GM23338 (cell line): ENCODE results near the gene EIF2D. TPM values are rescaled to one million over a fixed set of nuclear protein-coding genes. Genes with fewer than 3 reads are reported as not detected.

Source experiments
- ATAC-seq: fragments of 200-7000 bp; cut with Tn5 transposase; 3 replicates; pipeline ENCODE4 v1.9.1; 2020
- DNase-seq: peaks from one replicate; pipeline ENCODE4 v3.0.0-alpha.2; 2015; ENCODE audit warnings: low spot score
- H2AFZ ChIP-seq: fragments of 200-600 bp; sonication (generic); 2 replicates; pipeline ENCODE4 v1.8.0; 2016; ENCODE audit warnings: antibody characterized with exemption, mild to moderate bottlenecking, moderate library complexity
- H3F3A ChIP-seq: fragments of 200-600 bp; sonication (generic); replicated peaks from 2 replicates; pipeline ENCODE4 v1.8.0; 2017; ENCODE audit warnings: antibody characterized with exemption, mixed run types, low read depth
- H3K27ac ChIP-seq: fragments of 200-600 bp; sonication (generic); 2 replicates; pipeline ENCODE4 v1.6.1; 2016; ENCODE audit warnings: low read depth
- H3K27me3 ChIP-seq: fragments of 200-600 bp; sonication (generic); 2 replicates; pipeline ENCODE4 v1.8.0; 2016; ENCODE audit warnings: mild to moderate bottlenecking, mixed run types, moderate library complexity; ENCODE audit not compliant: insufficient read depth
- H3K36me3 ChIP-seq: fragments of 200-600 bp; sonication (generic); 2 replicates; pipeline ENCODE4 v1.8.0; 2016; ENCODE audit warnings: mild to moderate bottlenecking; ENCODE audit not compliant: insufficient read depth
- H3K4me1 ChIP-seq: fragments of 200-600 bp; sonication (generic); 2 replicates; pipeline ENCODE4 v1.8.0; 2016; ENCODE audit warnings: mild to moderate bottlenecking, moderate library complexity; ENCODE audit not compliant: insufficient read depth
- H3K4me2 ChIP-seq: fragments of 200-600 bp; sonication (generic); 2 replicates; pipeline ENCODE4 v1.7.1; 2017; ENCODE audit warnings: mixed run types
- H3K4me3 ChIP-seq: fragments of 200-600 bp; sonication (generic); 2 replicates; pipeline ENCODE4 v1.6.1; 2016; ENCODE audit warnings: mixed run types
- H3K79me2 ChIP-seq: fragments of 200-600 bp; sonication (generic); replicated peaks from 2 replicates; pipeline ENCODE4 v1.8.0; 2017; ENCODE audit warnings: mild to moderate bottlenecking; ENCODE audit not compliant: insufficient read depth
- H3K9me2 ChIP-seq: fragments of 200-600 bp; sonication (generic); 2 replicates; pipeline ENCODE4 v1.8.0; 2017; ENCODE audit not compliant: insufficient read depth
- H4K20me1 ChIP-seq: fragments of 200-600 bp; sonication (generic); replicated peaks from 2 replicates; pipeline ENCODE4 v1.8.0; 2017; ENCODE audit warnings: mild to moderate bottlenecking; ENCODE audit not compliant: insufficient read depth
- H3K27ac Mint-ChIP-seq: 2 replicates; pipeline ENCODE4 v1.8.0; 2020; ENCODE audit warnings: inconsistent platforms, mild to moderate bottlenecking, moderate library complexity, mixed read lengths
- H3K27me3 Mint-ChIP-seq: 3 replicates; pipeline ENCODE4 v1.8.0; 2022; ENCODE audit warnings: low read depth, mild to moderate bottlenecking, moderate library complexity, mixed read lengths, inconsistent platforms; ENCODE audit not compliant: insufficient read depth, poor library complexity
- H3K36me3 Mint-ChIP-seq: 3 replicates; pipeline ENCODE4 v1.8.0; 2021; ENCODE audit warnings: low read depth, mild to moderate bottlenecking, inconsistent platforms, moderate library complexity, mixed read lengths
- H3K4me1 Mint-ChIP-seq: 3 replicates; pipeline ENCODE4 v1.8.0; 2020; ENCODE audit warnings: mild to moderate bottlenecking, inconsistent platforms, mixed read lengths
- H3K4me3 Mint-ChIP-seq: 3 replicates; pipeline ENCODE4 v1.8.0; 2021; ENCODE audit warnings: moderate library complexity, mild to moderate bottlenecking, inconsistent platforms, mixed read lengths
- H3K9me3 Mint-ChIP-seq: 3 replicates; pipeline ENCODE4 v1.8.0; 2020; ENCODE audit warnings: moderate library complexity, mild to moderate bottlenecking, inconsistent platforms, mixed read lengths
- ETS1 ChIP-seq: IDR thresholded peaks from 2 replicates; pipeline ENCODE4 v1.6.1; 2016; ENCODE audit warnings: antibody characterized with exemption
- EZH2 ChIP-seq: fragments of 200-600 bp; sonication (generic); IDR thresholded peaks from one replicate; pipeline ENCODE4 v1.8.0; 2017; ENCODE audit warnings: antibody characterized with exemption, mild to moderate bottlenecking, low read depth; ENCODE audit not compliant: unreplicated experiment
- EZH2phosphoT487 ChIP-seq: fragments of 200-600 bp; sonication (generic); IDR thresholded peaks from one replicate; pipeline ENCODE4 v1.8.1; 2018; ENCODE audit warnings: antibody characterized with exemption; ENCODE audit not compliant: unreplicated experiment
- JUNB ChIP-seq: IDR thresholded peaks from one replicate; pipeline ENCODE4 v1.6.1; 2016; ENCODE audit warnings: antibody characterized with exemption; ENCODE audit not compliant: unreplicated experiment
- NANOG ChIP-seq: IDR thresholded peaks from 2 replicates; pipeline ENCODE4 v1.6.1; 2016; ENCODE audit warnings: antibody characterized with exemption, borderline replicate concordance
- POLR2AphosphoS5 ChIP-seq: IDR thresholded peaks from 2 replicates; pipeline ENCODE4 v1.6.1; 2016; ENCODE audit warnings: antibody characterized with exemption, low read depth
- REST ChIP-seq: IDR thresholded peaks from one replicate; pipeline ENCODE4 v1.6.1; 2018; ENCODE audit warnings: antibody characterized with exemption; ENCODE audit not compliant: unreplicated experiment
- STAT1 ChIP-seq: IDR thresholded peaks from one replicate; pipeline ENCODE4 v1.6.1; 2016; ENCODE audit warnings: antibody characterized with exemption; ENCODE audit not compliant: unreplicated experiment
- ZNF114 ChIP-seq: fragments of 250-450 bp; sonication (Bioruptor Pico); IDR thresholded peaks from 2 replicates; pipeline ENCODE4 v1.5.0; 2020; ENCODE audit warnings: mild to moderate bottlenecking, moderate library complexity
- ZNF331 ChIP-seq: fragments of 250-450 bp; sonication (Bioruptor Pico); IDR thresholded peaks from 2 replicates; pipeline ENCODE4 v1.5.0; 2020; ENCODE audit warnings: low read depth, mild to moderate bottlenecking, moderate library complexity
- polyA plus RNA-seq: library from polyadenylated mRNA; unstranded; fragments of >200 nt; fragmentation: Nextera tagmentation; extraction: Ambion mirVana; gene quantifications from 2 replicates; pipeline ENCODE4 v1.2.1, GENCODE V29; 2016
- total RNA-seq: library from RNA; depleted of rRNA; stranded (reverse); fragments of >200 nt; shearing (Covaris generic); gene quantifications from 2 replicates; pipeline ENCODE4 v1.2.3, GENCODE V29; 2014
- TF ChIP-seq, protein P1 (sequence below), 2 experiments: fragments of 200-600 bp in 1 of 2; sonication (generic) in 1 of 2; conservative IDR thresholded peaks; 2 replicates each; pipeline versions ENCODE4 v1.5.1 to v1.6.1; 2016 to 2017; ENCODE audit warnings: antibody characterized with exemption in 2 of 2, low read depth in 2 of 2, mild to moderate bottlenecking in 2 of 2, moderate library complexity in 1 of 2

The EIF2D gene
- total and polyA plus RNA-seq, 2 experiments from 2014 or later: 25.1 to 34.8 TPM

GRCh38 chr1:206588492-206588891 lies 23.8 kb downstream of the EIF2D start:
- Histone ChIP-seq H3K27me3 (no peaks in the 10 kb centered on the region), H3K79me2 (no peaks in the 10 kb centered on the region), H3F3A (no peaks in the 10 kb centered on the region), H3K4me3 (no peak overlapping the region), H4K20me1 (0 out of 2 replicates have a peak, but pooled peaks cover 2% of the 10 kb centered on the region), H3K4me2 (no peak overlapping the region), H3K36me3 (0 out of 2 replicates have a peak, but pooled peaks cover 3% of the 10 kb centered on the region), H2AFZ (no peak overlapping the region), H3K9me2 (no peaks in the 10 kb centered on the region), H3K4me1 (no peaks in the 10 kb centered on the region), H3K27ac (no peak overlapping the region)
- Mint-ChIP-seq H3K4me1 (peaks cover 8% of the 10 kb centered on the region), H3K27ac (no peak overlapping the region; the same call in 1 of the 2 replicates), H3K9me3 (no peaks in the 10 kb centered on the region), H3K36me3 (peaks cover 19% of the 10 kb centered on the region), H3K27me3 (peaks cover 2% of the 10 kb centered on the region), H3K4me3 (no peak overlapping the region)
- no peak for ATAC-seq
- TF ChIP-seq POLR2AphosphoS5 (no peak), ETS1 (no peak), REST (no peak), EZH2 (no peak), EZH2phosphoT487 (no peak), JUNB (no peak)
- TF ChIP-seq, protein P1, sequence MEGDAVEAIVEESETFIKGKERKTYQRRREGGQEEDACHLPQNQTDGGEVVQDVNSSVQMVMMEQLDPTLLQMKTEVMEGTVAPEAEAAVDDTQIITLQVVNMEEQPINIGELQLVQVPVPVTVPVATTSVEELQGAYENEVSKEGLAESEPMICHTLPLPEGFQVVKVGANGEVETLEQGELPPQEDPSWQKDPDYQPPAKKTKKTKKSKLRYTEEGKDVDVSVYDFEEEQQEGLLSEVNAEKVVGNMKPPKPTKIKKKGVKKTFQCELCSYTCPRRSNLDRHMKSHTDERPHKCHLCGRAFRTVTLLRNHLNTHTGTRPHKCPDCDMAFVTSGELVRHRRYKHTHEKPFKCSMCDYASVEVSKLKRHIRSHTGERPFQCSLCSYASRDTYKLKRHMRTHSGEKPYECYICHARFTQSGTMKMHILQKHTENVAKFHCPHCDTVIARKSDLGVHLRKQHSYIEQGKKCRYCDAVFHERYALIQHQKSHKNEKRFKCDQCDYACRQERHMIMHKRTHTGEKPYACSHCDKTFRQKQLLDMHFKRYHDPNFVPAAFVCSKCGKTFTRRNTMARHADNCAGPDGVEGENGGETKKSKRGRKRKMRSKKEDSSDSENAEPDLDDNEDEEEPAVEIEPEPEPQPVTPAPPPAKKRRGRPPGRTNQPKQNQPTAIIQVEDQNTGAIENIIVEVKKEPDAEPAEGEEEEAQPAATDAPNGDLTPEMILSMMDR (conservative IDR thresholded peaks at IDR 0.05; ENCODE audit: low read depth in 2 of 2): no peak
- DNase-seq: no peak

GRCh38 chr1:206587904-206588303 lies 24.4 kb downstream of the EIF2D start:
- ATAC-seq: no peak
- no peaks in the 10 kb centered on the region for H3K9me2 ChIP-seq
- H3K27me3 Mint-ChIP-seq: peaks cover 2% of the 10 kb centered on the region
- H3K4me1 Mint-ChIP-seq: peaks cover 9% of the 10 kb centered on the region
- H3K27ac Mint-ChIP-seq: no peak overlapping the region; the same call in 1 of the 2 replicates
- no peak overlapping the region for H2AFZ ChIP-seq
- no peak overlapping the region for H3K4me2 ChIP-seq
- H3K27me3 ChIP-seq: no peaks in the 10 kb centered on the region
- DNase-seq: peak; percentile 8
- no peak overlapping the region for H3K27ac ChIP-seq
- no peaks in the 10 kb centered on the region for H3K9me3 Mint-ChIP-seq
- 0 out of 2 replicates have a peak, but pooled peaks cover 2% of the 10 kb centered on the region for H4K20me1 ChIP-seq
- no peaks in the 10 kb centered on the region for H3K36me3 ChIP-seq
- H3K4me3 Mint-ChIP-seq: no peak overlapping the region
- H3K79me2 ChIP-seq: no peaks in the 10 kb centered on the region
- H3K4me1 ChIP-seq: no peaks in the 10 kb centered on the region
- no peak overlapping the region for H3K4me3 ChIP-seq
- H3K36me3 Mint-ChIP-seq: peaks cover 15% of the 10 kb centered on the region
- no peaks in the 10 kb centered on the region for H3F3A ChIP-seq
- no peak for TF ChIP-seq EZH2
- no peak for TF ChIP-seq ZNF331 (CRISPR knock-in tag)
- no peak for TF ChIP-seq NANOG
- no peak for TF ChIP-seq ETS1
- TF ChIP-seq EZH2phosphoT487: no peak
- no peak for TF ChIP-seq JUNB
- no peak for TF ChIP-seq ZNF114 (CRISPR knock-in tag)
- no peak for TF ChIP-seq STAT1
